GOT3 (cell line): ENCODE measurements around the gene CMTM2.

Experiments used
- DNase-seq: peaks from one replicate; lab custom pipeline; 2025; ENCODE audit warnings: mixed read lengths; lab: John Stamatoyannopoulos, UW

Gene CMTM2, protein sequence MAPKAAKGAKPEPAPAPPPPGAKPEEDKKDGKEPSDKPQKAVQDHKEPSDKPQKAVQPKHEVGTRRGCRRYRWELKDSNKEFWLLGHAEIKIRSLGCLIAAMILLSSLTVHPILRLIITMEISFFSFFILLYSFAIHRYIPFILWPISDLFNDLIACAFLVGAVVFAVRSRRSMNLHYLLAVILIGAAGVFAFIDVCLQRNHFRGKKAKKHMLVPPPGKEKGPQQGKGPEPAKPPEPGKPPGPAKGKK

GRCh38 chr16:66578651-66579531, at the start of gene CMTM2:
Gene CMTM2, plus strand, starts transcription at chr16:66579463. Its CDS starts 145 bp downstream, at chr16:66579608.
- DNase-seq = no peak

- DNase-seq = no peak
Observed at GRCh38 chr16:66529475-66529874, 49.8 kb upstream of the CMTM2 start.

GRCh38 chr16:66534376-66534799, 44.9 kb upstream of the CMTM2 start:
- DNase-seq = no peak

DNA sequence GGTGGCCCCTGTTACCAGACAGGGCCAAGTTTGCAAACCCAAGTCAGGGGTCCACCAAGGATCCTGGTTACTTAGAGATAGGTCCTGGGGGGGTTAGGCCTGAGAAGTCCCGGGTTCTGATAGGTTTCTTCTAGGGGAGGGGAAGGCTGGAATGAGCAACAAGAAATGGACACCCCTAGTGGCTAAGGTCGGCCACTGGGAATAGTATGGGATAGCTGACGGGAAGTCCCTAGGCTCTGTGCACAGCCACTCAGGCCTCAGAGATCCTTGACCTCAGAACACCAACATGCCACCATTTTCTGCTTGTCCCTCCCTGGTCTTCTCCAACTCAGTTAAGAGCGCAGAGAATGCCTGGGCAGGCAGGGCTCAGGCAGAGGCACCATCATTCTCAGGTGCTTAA, 42.7 kb upstream of the CMTM2 start:
- no peak for DNase-seq

GRCh38 chr16:66537236-66537635, 42.0 kb upstream of the CMTM2 start:
- no peak for DNase-seq

GRCh38 chr16:66538910-66539309, 40.4 kb upstream of the CMTM2 start:
- DNase-seq = no peak

- no peak for DNase-seq
Observed at GRCh38 chr16:66539623-66540469, 39.4 kb upstream of the CMTM2 start.

DNA sequence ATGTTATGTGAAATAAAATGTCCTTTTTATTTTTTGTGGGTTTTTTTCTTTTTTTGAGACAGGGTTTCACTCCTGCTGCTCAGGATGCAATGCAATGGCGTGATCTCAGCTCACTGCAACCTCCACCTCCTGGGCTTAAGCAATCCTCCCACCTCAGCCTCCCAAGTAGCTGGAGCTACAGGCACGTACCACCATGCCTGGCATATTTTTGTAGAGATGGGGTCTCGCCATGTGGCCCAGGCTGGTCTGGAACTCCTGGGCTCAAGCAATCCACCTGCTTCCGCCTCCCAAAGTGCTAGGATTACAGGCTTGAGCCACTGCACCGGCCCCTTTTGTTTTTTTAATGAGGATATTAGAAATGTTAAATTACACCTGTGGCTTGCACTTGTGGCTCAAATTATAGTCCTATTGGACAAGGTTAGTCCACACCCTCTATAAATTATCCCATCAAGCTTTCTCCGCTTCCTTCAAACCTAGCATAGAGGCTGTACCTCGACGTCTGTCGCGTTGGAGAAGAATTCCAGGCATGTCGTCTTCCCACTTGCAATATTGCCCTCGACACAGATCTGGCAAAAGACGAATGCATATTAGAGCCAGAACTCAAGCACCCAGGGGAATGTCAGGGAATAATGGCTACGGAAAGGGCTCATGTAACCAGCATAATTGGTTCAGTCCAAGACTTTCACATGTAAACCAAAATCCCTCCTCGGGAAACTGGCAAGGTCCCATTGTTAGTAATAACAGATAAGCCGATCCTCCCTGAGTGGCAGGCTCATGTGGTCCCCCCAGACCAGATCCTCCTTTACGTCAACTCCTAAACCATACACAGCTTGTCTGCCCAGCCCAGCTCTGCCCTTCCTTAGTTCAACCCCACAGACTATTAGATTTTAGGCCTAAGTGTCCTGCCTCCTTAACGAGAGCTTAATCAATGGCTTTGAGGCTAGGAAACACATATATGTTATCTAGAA, 37.6 kb upstream of the CMTM2 start:
- no peak for DNase-seq

DNA sequence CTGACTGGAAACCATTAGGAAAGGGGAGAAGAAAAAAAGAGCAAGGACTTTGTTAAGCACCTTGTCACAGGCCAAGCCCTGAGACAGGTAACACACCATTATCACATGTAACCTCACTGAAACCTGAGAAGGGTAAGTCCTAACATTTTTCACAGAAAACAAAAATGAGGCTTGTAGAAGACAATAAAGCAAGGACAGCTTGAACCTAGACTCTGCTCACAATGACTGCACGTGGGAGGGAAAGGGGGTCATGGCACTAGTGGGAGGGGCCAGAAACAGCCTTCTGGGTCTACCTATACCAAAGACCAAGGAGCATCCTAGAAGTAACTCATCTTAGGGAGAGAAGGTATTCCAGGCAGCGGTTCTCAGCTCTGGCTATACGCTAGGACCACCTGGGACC, 36.9 kb upstream of the CMTM2 start:
- no peak for DNase-seq

GRCh38 chr16:66543541-66543940, 35.7 kb upstream of the CMTM2 start:
- no peak for DNase-seq

GRCh38 chr16:66544016-66544757, 35.1 kb upstream of the CMTM2 start:
- DNase-seq = no peak

- DNase-seq = no peak
Observed at GRCh38 chr16:66547101-66547989, 31.9 kb upstream of the CMTM2 start.

DNA sequence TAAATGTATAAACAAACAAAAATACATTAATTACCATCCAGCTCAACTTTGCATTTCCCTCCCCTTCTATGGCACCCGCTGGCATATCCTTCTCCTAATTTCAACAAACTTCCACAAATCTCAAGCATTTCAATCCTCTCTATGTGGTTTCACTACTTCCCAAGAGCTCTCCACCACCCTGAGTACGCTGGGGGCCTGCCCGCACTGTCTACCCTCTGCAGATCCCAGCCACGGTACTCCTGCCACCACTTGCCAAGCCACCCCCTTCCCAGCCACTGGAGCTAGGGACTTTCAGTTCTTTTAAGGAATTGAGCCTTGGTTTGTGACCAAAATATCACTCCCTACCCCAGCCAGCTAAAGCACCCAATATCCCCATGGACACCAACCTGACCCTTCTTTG, 31.2 kb upstream of the CMTM2 start:
- no peak for DNase-seq

GRCh38 chr16:66548868-66549267, 30.4 kb upstream of the CMTM2 start:
- DNase-seq = no peak

DNA sequence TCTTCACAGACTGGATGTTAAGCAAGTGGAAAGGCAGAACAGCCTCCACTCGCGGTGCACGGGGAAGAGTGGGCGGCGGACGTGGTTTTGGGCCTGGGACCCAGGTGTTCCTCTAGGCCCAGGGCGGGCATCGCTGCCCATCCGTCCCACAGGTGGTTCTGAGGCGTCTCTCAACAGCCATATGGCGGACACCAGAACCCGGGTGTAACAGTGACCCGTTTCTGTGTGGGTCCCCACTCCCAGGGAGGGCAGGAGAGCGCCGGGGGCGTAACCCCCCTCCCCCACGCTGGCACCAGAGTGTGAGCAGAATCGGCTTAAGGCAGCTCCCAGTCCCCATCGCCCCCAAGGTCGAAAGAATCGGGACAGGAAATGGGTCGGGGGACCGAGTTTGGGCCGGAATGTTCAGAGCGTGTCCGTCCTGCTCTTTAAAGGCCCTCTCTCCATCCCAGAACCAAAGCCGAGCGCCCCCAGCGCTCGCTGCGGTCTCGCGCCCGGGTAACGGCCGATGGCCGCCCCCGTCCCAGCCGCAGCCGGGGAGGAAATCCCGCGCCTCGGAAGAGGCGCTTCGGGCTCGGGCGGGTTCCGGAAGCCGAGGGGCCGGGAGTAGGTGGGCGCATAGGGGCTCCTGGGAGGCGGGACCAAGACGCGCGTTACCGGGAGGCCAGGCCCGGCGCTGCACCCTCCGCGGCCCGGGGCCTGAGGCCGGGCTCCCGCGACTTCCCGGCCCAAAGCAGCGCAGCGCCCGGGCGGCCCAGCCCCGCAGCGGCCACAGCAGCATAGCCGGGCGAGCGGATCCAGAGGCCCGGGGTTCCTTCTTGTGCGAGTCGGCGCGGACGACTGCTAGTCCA, 29.8 kb upstream of the CMTM2 start, which contains the start of gene TK2:
Gene TK2, minus strand, starts transcription at position 839 of the 848 bp plus-strand sequence. Its CDS starts 61 bp downstream, at position 778.
- peak; percentile 54 for DNase-seq

- no peak for DNase-seq
Observed at GRCh38 chr16:66551348-66551759, 27.9 kb upstream of the CMTM2 start.

DNA sequence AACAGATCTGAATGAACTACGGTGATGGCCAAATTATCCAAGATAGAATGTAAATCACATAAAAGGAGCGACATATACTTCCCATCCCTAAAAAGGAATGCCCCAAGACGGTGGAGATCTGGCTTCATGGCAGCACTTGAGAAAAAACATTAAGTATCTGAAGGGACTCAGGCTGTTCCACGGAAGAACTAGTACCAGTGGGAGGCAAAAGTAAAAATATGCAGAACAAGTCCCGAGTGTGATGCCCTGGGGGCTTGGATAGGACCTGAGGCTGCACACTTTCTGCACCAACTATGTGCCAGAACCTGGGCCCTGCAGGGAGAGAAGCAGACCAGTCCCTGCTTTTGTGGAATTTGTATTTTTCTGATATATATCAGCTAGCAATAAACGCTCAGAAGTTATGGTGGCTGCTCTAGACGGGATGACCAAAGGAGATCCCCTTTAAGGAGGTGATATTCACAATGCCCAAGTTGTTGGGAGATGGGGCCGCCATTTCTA, 27.4 kb upstream of the CMTM2 start:
- DNase-seq = no peak
